SH-SY5Y (cell line): Measurements from ENCODE around the gene KCNQ1OT1.

Source experiments
- GATA2 ChIP-seq: IDR thresholded peaks from 2 replicates; pipeline ENCODE4 v1.6.1; 2011; ENCODE audit warnings: mild to moderate bottlenecking, low read depth, low read length
- GATA3 ChIP-seq: IDR thresholded peaks from 2 replicates; pipeline ENCODE4 v1.6.1; 2011; ENCODE audit warnings: low read depth, mild to moderate bottlenecking, low read length, moderate library complexity

DNA sequence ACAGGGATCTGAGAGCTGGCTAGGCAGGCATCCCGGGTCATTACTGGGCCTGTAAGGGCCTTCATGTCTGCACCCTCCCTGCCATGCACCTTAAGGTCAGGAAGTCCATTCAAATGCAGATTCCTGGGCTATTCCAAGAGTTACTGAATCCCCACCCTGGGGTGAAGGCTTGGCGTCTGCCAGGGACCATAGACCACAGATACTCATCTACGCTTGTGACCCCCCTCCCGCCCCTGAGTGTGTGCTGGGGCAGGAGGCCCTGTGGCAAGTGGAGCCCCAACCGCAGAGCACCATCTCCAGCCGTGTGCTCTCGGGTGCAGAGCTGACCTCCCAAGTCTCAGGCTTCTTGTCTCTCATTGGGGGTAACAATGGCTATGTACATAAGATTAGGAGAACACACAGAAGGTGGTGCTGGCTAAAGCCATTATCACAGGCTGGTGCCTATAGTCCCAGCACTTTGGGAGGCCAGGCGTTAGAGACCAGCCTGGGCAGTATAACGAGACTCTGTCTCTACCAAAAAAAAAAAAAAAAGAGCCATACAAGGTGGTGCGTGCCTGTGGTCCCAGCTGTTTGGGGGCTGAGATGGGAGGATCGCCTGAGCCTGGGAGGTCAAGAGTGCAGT is 19.1 kb upstream of the KCNQ1OT1 start:
- TF ChIP-seq GATA3 (no peak), GATA2 (no peak)
